Heart right ventricle (tissue), 16 donors: ENCODE measurements around the gene PIEZO1. TPM values are rescaled to one million over a fixed set of nuclear protein-coding genes. Genes with fewer than 3 reads are reported as not detected.
A peak's percentile ranks its signal among the peaks of the same experiment; 100 is the strongest.

Experiments used
- ATAC-seq, 8 donors: fragments of 200-7000 bp; cut with Tn5 transposase; one replicate each; pipeline ENCODE4 v1.9.1; 2020; ENCODE audit warnings: mild to moderate bottlenecking in 8 of 8, moderate library complexity in 8 of 8, moderate number of reproducible peaks in 1 of 8
- DNase-seq, 2 donors: peaks; one replicate each; pipeline ENCODE4 v3.0.0-alpha.2; 2020
- H3K27ac ChIP-seq, 10 donors: fragments of 200-600 bp; sonication (generic) in 2 of 10; one replicate each; pipeline versions ENCODE4 v1.5.0 to v1.8.0; 2020 to 2022; ENCODE audit warnings: mild to moderate bottlenecking in 3 of 10
- H3K27me3 ChIP-seq, 7 donors: fragments of 200-600 bp; one replicate each; pipeline ENCODE4 v1.8.0; 2021 to 2022; ENCODE audit warnings: mild to moderate bottlenecking in 2 of 7
- H3K36me3 ChIP-seq, 9 donors: fragments of 200-600 bp; sonication (generic) in 1 of 9; one replicate each; pipeline versions ENCODE4 v1.5.0 to v1.8.0; 2020 to 2022; ENCODE audit warnings: mild to moderate bottlenecking in 2 of 9
- H3K4me1 ChIP-seq, 9 donors: fragments of 200-600 bp; sonication (generic) in 1 of 9; one replicate each; pipeline versions ENCODE4 v1.5.0 to v1.8.0; 2020 to 2022; ENCODE audit warnings: mild to moderate bottlenecking in 4 of 9
- H3K4me3 ChIP-seq, 10 donors: fragments of 200-600 bp; sonication (generic) in 2 of 10; one replicate each; pipeline versions ENCODE4 v1.5.0 to v1.8.0; 2020 to 2022; ENCODE audit warnings: mild to moderate bottlenecking in 7 of 10, moderate library complexity in 2 of 10
- H3K9me3 ChIP-seq, 11 donors: fragments of 200-600 bp in 10 of 11; sonication (generic) in 2 of 11; one replicate each; pipeline versions ENCODE4 v1.5.0 to v1.8.0; 2013 to 2022; ENCODE audit warnings: mild to moderate bottlenecking in 2 of 11, control low read depth in 1 of 11, moderate library complexity in 1 of 11
- CTCF ChIP-seq, 9 donors: fragments of 200-600 bp; sonication (generic) in 2 of 9; IDR thresholded peaks; one replicate each; pipeline versions ENCODE4 v1.5.0 to v1.8.0; 2021 to 2022; ENCODE audit warnings: antibody characterized with exemption in 9 of 9, mild to moderate bottlenecking in 5 of 9, moderate library complexity in 1 of 9
- WGBS, 2 donors: extraction: QIAGEN DNeasy Blood & Tissue Kit; methylation state at CpG; one replicate each; pipeline ENCODE4 v1.1.7; 2013; ENCODE audit warnings: inconsistent platforms in 1 of 2; 5-methylcytosine and 5-hydroxymethylcytosine counted together
- intact Hi-C, 10 donors: fragments of 100-400 bp; cut with DNase I; formaldehyde crosslinking; loops; one replicate each; pipeline versions ENCODE4 v1.11.1 to v1.14.2; 2022
- polyA plus RNA-seq, 2 donors: library from polyadenylated mRNA; stranded (reverse); fragments of 200-250 nt; gene quantifications; one replicate each; pipeline ENCODE4 v1.2.3, GENCODE V29; 2013
- total RNA-seq, 10 donors: library from RNA; stranded (reverse); fragmentation: NEBNext Ultra II Directional in 3 of 10; extraction: Animal tissue kit (Norgen Biotek cat#: 25700) in 3 of 10; gene quantifications; one replicate each; pipeline versions ENCODE4 v1.2.1 to v1.2.4, GENCODE V29; 2021 to 2023
- donor health status: Arrhythmogenic right ventricular cardiomyopathy.
- donor health status: ischemic (EF 13 %, LVEDD 7.1; RV severe dilation, severe dysfunction).
- donor health status: healthy with polysubstance abuse.
- donor health status: DM: no; HTN: yes; CAD: no.
- donor health status: DM: no; HTN: no; CAD: no.
- donor health status: ischemic (EF 25% LVEDD 6.9; RV normal size, moderate dysfunction).
- donor health status: ischemic (EF 25% LVEDD 5.7; RV mildly dilated, moderate dysfunction).
- donor health status: healthy.
- donor health status: DM: yes; HTN: yes; CAD: no.
- donor health status: Ischemic cardiomyopathy.
- donor health status: ischemic (EF 35%, LVEDD 5.7; RV mildly dilated, moderate dysfunction).
- donor health status: nonischemic (EF 11% LVEDD 7.7; RV severe dilation, severe dysfunction).
- donor health status: DM: yes; HTN: yes; CAD: no.
- donor health status: PGD.
- donor health status: ischemic (EF 29% LVEDD 5.4; RV normal size, mild dysfunction).
- donor health status: nonischemic (EF 23%, LVEDD 6.1; RV moderate dilation, normal function).

Gene PIEZO1
- total and polyA plus RNA-seq, 12 donors: 12.3 to 78.2 (median 18.0) TPM

GRCh38 chr16:88726408-88726749 is 58.6 kb downstream of the PIEZO1 start:
- Histone ChIP-seq H3K4me1 (peaks cover 0 to 8% (median 0%) of the 10 kb centered on the region in 9 donors), H3K4me3 (no peak overlapping the region), H3K27me3 (no peaks in the 10 kb centered on the region), H3K36me3 (peaks cover 0 to 83% (median 17%) of the 10 kb centered on the region in 9 donors), H3K27ac (no peak overlapping the region), H3K9me3 (no peaks in the 10 kb centered on the region)
- intact Hi-C loops: no loop called here
- WGBS, 2 donors: 83 to 84% methylated on average over 17 of the region's 17 CpGs
- TF ChIP-seq CTCF (IDR thresholded peaks at IDR 0.05): no peak
- DNase-seq (no peak), ATAC-seq (no peak)

GRCh38 chr16:88725609-88726407 is 59.2 kb downstream of the PIEZO1 start:
- whole genome bisulfite sequencing, 2 donors: 83 to 86% methylated on average over 29 to 32 of the region's 32 CpGs
- H3K4me1 ChIP-seq: peaks cover 0 to 8% (median 0%) of the 10 kb centered on the region in 9 donors
- ATAC-seq (no peak), DNase-seq (no peak)
- no peak for TF ChIP-seq CTCF (IDR thresholded peaks at IDR 0.05)
- H3K27me3 ChIP-seq: no peaks in the 10 kb centered on the region
- no peaks in the 10 kb centered on the region for H3K9me3 ChIP-seq
- intact Hi-C loops: no loop called here
- H3K36me3 ChIP-seq: peaks cover 0 to 83% (median 21%) of the 10 kb centered on the region in 9 donors
- H3K27ac ChIP-seq: no peak overlapping the region
- no peak overlapping the region for H3K4me3 ChIP-seq

GRCh38 chr16:88724855-88725555 is 60.0 kb downstream of the PIEZO1 start:
- DNase-seq (no peak), ATAC-seq (peak in 2 of 8 donors; percentile 5 to 11)
- Histone ChIP-seq H3K4me3 (no peak overlapping the region), H3K4me1 (peaks cover 0 to 8% (median 0%) of the 10 kb centered on the region in 9 donors), H3K9me3 (no peaks in the 10 kb centered on the region), H3K36me3 (peaks cover 0 to 85% (median 21%) of the 10 kb centered on the region in 9 donors), H3K27ac (no peak overlapping the region), H3K27me3 (no peaks in the 10 kb centered on the region)
- intact Hi-C loops: no loop called here
- no peak for TF ChIP-seq CTCF (IDR thresholded peaks at IDR 0.05)
- WGBS, 2 donors: 87% methylated on average over 30 to 31 of the region's 31 CpGs

- DNase-seq (no peak), ATAC-seq (no peak)
- intact Hi-C loops: no loop called here
- Histone ChIP-seq H3K4me3 (no peak overlapping the region), H3K9me3 (no peaks in the 10 kb centered on the region), H3K27me3 (no peaks in the 10 kb centered on the region), H3K4me1 (peaks cover 0 to 8% (median 0%) of the 10 kb centered on the region in 9 donors), H3K36me3 (peaks cover 0 to 93% (median 21%) of the 10 kb centered on the region in 9 donors), H3K27ac (no peak overlapping the region)
- TF ChIP-seq CTCF (IDR thresholded peaks at IDR 0.05): no peak
- 94 to 95% methylated on average over 16 of the region's 17 CpGs for WGBS, 2 donors
Measured at GRCh38 chr16:88723911-88724310, 61.1 kb downstream of the PIEZO1 start.
